Esophagus muscularis mucosa (tissue), 4 donors: ENCODE data around the gene AFF3. TPM values are rescaled to one million over a fixed set of nuclear protein-coding genes. Genes with fewer than 3 reads are reported as not detected.
A peak's percentile ranks its signal among the peaks of the same experiment; 100 is the strongest.

Source experiments
- DNase-seq: peaks from one replicate; pipeline ENCODE4 v3.0.0-alpha.2; 2017; ENCODE audit errors: extremely low spot score
- H3K27ac ChIP-seq, 4 donors: fragments of 200-600 bp; sonication (generic); replicated peaks in 1 of 4; 1 replicate in 3 of 4; 2 replicates in 1 of 4; pipeline ENCODE4 v1.5.1; 2016 to 2019; ENCODE audit warnings: mild to moderate bottlenecking in 1 of 4
- H3K27me3 ChIP-seq, 4 donors: fragments of 200-600 bp; sonication (generic); one replicate each; pipeline versions ENCODE4 v1.5.1 to v1.6.0; 2016 to 2019
- H3K36me3 ChIP-seq, 4 donors: fragments of 200-600 bp; sonication (generic); one replicate each; pipeline ENCODE4 v1.5.1; 2016 to 2019
- H3K4me1 ChIP-seq, 4 donors: fragments of 200-600 bp; sonication (generic); one replicate each; pipeline ENCODE4 v1.5.1; 2016 to 2019
- H3K4me3 ChIP-seq, 4 donors: fragments of 200-600 bp; sonication (generic); 1 replicate in 2 of 4; 2 replicates in 2 of 4; pipeline ENCODE4 v1.5.1; 2016 to 2019; ENCODE audit warnings: mild to moderate bottlenecking in 4 of 4, moderate library complexity in 1 of 4
- H3K9me3 ChIP-seq, 4 donors: fragments of 200-600 bp; sonication (generic); 1 replicate in 3 of 4; 2 replicates in 1 of 4; pipeline ENCODE4 v1.5.1; 2016 to 2019
- EP300 ChIP-seq: sonication (generic); formaldehyde crosslinking; IDR thresholded peaks from one replicate; pipeline ENCODE4 v1.6.1; 2017; ENCODE audit warnings: antibody characterized with exemption
- POLR2A ChIP-seq: fragments of 450-650 bp; IDR thresholded peaks from one replicate; pipeline ENCODE4 v1.6.1; 2017; ENCODE audit warnings: antibody characterized with exemption, moderate library complexity, mild to moderate bottlenecking, low read depth
- POLR2AphosphoS5 ChIP-seq, 2 donors: sonication (generic); formaldehyde crosslinking; IDR thresholded peaks; one replicate each; pipeline ENCODE4 v1.6.1; 2017; ENCODE audit warnings: antibody characterized with exemption in 2 of 2
- WGBS: methylation state at CpG from one replicate; pipeline ENCODE4 v1.1.5; 2018; 5-methylcytosine and 5-hydroxymethylcytosine counted together
- intact Hi-C: fragments of 100-400 bp; cut with DNase I; formaldehyde crosslinking; loops from one replicate; pipeline ENCODE4 v1.15.1; 2023
- total RNA-seq, 4 donors: library from RNA; depleted of rRNA; stranded (reverse); fragments of >200 nt; gene quantifications; one replicate each; pipeline versions ENCODE4 v1.1.0 to v1.2.1, GENCODE V29; 2016
- TF ChIP-seq, protein P1 (sequence below), 3 experiments: fragments of 200-600 bp in 2 of 3; fragments of 450-650 bp in 1 of 3; sonication (generic) in 2 of 3; IDR thresholded peaks; one replicate each; pipeline ENCODE4 v1.5.1; 2017 to 2019; ENCODE audit warnings: antibody characterized with exemption in 3 of 3, mild to moderate bottlenecking in 2 of 3, moderate library complexity in 1 of 3

The AFF3 gene
- total RNA-seq, 4 donors from 2014 or later = 36.4 to 99.5 (median 56.9) TPM

- Histone ChIP-seq H3K27ac (no peak overlapping the region), H3K4me1 (no peaks in the 10 kb centered on the region), H3K27me3 (no peaks in the 10 kb centered on the region), H3K36me3 (no peaks in the 10 kb centered on the region), H3K9me3 (peaks cover 0 to 8% (median 4%) of the 10 kb centered on the region in 4 donors), H3K4me3 (no peak overlapping the region)
- DNase-seq = peak; percentile 81
- 96% methylated on average over 4 of the region's 4 CpGs for WGBS
- TF ChIP-seq, protein P1, sequence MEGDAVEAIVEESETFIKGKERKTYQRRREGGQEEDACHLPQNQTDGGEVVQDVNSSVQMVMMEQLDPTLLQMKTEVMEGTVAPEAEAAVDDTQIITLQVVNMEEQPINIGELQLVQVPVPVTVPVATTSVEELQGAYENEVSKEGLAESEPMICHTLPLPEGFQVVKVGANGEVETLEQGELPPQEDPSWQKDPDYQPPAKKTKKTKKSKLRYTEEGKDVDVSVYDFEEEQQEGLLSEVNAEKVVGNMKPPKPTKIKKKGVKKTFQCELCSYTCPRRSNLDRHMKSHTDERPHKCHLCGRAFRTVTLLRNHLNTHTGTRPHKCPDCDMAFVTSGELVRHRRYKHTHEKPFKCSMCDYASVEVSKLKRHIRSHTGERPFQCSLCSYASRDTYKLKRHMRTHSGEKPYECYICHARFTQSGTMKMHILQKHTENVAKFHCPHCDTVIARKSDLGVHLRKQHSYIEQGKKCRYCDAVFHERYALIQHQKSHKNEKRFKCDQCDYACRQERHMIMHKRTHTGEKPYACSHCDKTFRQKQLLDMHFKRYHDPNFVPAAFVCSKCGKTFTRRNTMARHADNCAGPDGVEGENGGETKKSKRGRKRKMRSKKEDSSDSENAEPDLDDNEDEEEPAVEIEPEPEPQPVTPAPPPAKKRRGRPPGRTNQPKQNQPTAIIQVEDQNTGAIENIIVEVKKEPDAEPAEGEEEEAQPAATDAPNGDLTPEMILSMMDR (IDR thresholded peaks at IDR 0.05) = no peak
- TF ChIP-seq EP300 (no peak), POLR2AphosphoS5 (IDR thresholded peaks at IDR 0.05) (no peak), POLR2A (no peak)
- intact Hi-C loops = no loop called here
Observed at GRCh38 chr2:99925960-99926359, 216.4 kb downstream of the AFF3 start.

- WGBS = 90% methylated on average over 6 of the region's 6 CpGs
- TF ChIP-seq POLR2AphosphoS5 (IDR thresholded peaks at IDR 0.05) (no peak), POLR2A (no peak), EP300 (no peak)
- TF ChIP-seq, protein P1 (IDR thresholded peaks at IDR 0.05) = no peak
- no peak overlapping the region for H3K4me3 ChIP-seq
- H3K36me3 ChIP-seq = no peaks in the 10 kb centered on the region
- DNase-seq = peak; percentile 24
- H3K27ac ChIP-seq = no peak overlapping the region
- no peaks in the 10 kb centered on the region for H3K4me1 ChIP-seq
- peaks cover 0 to 8% (median 4%) of the 10 kb centered on the region in 4 donors for H3K9me3 ChIP-seq
- intact Hi-C loops = no loop called here
- H3K27me3 ChIP-seq = no peaks in the 10 kb centered on the region
Observed at GRCh38 chr2:99922664-99923063, 219.7 kb downstream of the AFF3 start.

GRCh38 chr2:99921903-99922302, 220.5 kb downstream of the AFF3 start:
- no peaks in the 10 kb centered on the region for H3K4me1 ChIP-seq
- intact Hi-C loops = no loop called here
- H3K9me3 ChIP-seq = peaks cover 0 to 8% (median 4%) of the 10 kb centered on the region in 4 donors
- DNase-seq = no peak
- TF ChIP-seq POLR2AphosphoS5 (IDR thresholded peaks at IDR 0.05) = no peak
- TF ChIP-seq, protein P1 (IDR thresholded peaks at IDR 0.05) = no peak
- TF ChIP-seq POLR2A = no peak
- no peak for TF ChIP-seq EP300
- no peaks in the 10 kb centered on the region for H3K36me3 ChIP-seq
- WGBS = 88% methylated on average over 3 of the region's 3 CpGs
- H3K4me3 ChIP-seq = no peak overlapping the region
- H3K27me3 ChIP-seq = no peaks in the 10 kb centered on the region
- no peak overlapping the region for H3K27ac ChIP-seq

DNA sequence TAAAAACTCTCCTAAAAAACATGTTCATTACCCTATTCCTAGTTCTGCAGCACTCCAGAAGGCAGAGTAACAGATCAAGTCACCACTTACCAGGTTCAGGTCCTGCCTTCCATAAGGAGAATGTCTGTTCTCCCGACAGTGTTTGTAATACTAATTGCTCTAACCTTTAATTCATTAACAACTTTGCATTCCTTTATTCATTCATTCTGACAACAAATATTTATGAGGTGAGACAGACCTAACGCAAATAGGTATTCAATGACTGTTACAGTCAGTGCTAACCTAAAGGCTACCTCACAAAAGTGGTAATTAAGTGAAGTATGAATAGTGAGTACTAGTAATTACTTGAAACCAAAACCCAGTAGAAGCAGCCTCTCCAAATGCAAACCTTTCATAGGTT, 224.0 kb downstream of the AFF3 start:
- no peaks in the 10 kb centered on the region for H3K4me1 ChIP-seq
- H3K36me3 ChIP-seq = no peaks in the 10 kb centered on the region
- H3K27ac ChIP-seq = no peak overlapping the region
- no peak for TF ChIP-seq EP300
- no peak for TF ChIP-seq POLR2A
- TF ChIP-seq, protein P1 (IDR thresholded peaks at IDR 0.05) = no peak
- TF ChIP-seq POLR2AphosphoS5 (IDR thresholded peaks at IDR 0.05) = no peak
- no peaks in the 10 kb centered on the region for H3K27me3 ChIP-seq
- DNase-seq = no peak
- WGBS = 89% methylated on average over 2 of the region's 2 CpGs
- no peak overlapping the region for H3K4me3 ChIP-seq
- peaks cover 0 to 8% (median 4%) of the 10 kb centered on the region in 4 donors for H3K9me3 ChIP-seq
- intact Hi-C loops = no loop called here

DNA sequence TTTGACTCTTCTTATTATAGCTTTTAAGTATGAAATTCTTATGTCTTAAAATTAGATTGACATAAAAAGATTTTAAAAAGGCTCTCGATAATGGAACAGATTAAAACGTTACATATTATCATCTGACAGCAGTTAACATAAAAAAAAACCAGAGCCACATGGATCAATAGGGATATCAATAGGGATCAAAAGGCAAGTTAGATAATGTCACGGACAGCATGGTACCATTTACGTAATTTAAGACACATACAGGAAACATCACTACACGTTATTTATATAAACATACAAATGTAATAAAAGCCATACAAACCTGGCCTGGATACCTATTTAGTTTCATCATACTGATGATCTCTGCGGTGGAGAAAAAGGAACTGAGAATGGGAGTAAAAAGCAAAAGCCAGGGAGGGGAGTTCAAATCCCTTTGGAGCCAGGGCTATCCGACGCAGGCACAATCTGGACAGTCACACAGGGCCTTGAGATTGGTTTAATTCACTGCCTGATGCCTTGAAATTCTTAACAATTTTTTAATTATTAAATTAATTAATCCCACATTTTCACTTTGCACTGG, 227.2 kb downstream of the AFF3 start:
- Histone ChIP-seq H3K4me3 (no peak overlapping the region), H3K27ac (no peak overlapping the region), H3K36me3 (no peaks in the 10 kb centered on the region), H3K9me3 (no peaks in the 10 kb centered on the region), H3K4me1 (no peaks in the 10 kb centered on the region), H3K27me3 (no peaks in the 10 kb centered on the region)
- intact Hi-C loops = no loop called here
- TF ChIP-seq, protein P1 (IDR thresholded peaks at IDR 0.05) = no peak
- no peak for TF ChIP-seq EP300
- no peak for TF ChIP-seq POLR2A
- no peak for TF ChIP-seq POLR2AphosphoS5 (IDR thresholded peaks at IDR 0.05)
- DNase-seq = peak; percentile 50
- 88% methylated on average over 8 of the region's 8 CpGs for WGBS
